Measurements from ENCODE around the gene A1CF.
"Not testable (repeated sequence)": the region's sequence is repeated elsewhere in the genome, so short reads cannot be mapped to it uniquely, and the experiment has no call there.

A1CF gene

GRCh38 chr10:50787962-50788361 lies 97.5 kb downstream of the A1CF start:
- not testable (repeated sequence) for DNase-seq

- not testable (repeated sequence) for DNase-seq
These were observed 103.4 kb downstream of the A1CF start for GRCh38 chr10:50782017-50782416.

- DNase-seq, result not testable (repeated sequence)
These were observed 105.4 kb downstream of the A1CF start for GRCh38 chr10:50780036-50780435.

- DNase-seq, result not testable (repeated sequence)
These were observed 110.6 kb downstream of the A1CF start for GRCh38 chr10:50774868-50775267.

- DNase-seq, result not testable (repeated sequence)
These were observed 113.4 kb downstream of the A1CF start for GRCh38 chr10:50772042-50772441.

GRCh38 chr10:50766774-50767513 lies 118.5 kb downstream of the A1CF start:
- not testable (repeated sequence) for DNase-seq

Measured in NK-92 treated with Interleukin-12 subunit alpha and Interleukin-12 subunit beta, amount 100 ng/mL, for 24 hours (cell line).